ENCODE measurements around the gene RBM4B. TPM values are rescaled to one million over a fixed set of nuclear protein-coding genes. Genes with fewer than 3 reads are reported as not detected.

The RBM4B gene
- total and polyA plus RNA-seq, 2 of the 13 experiments (the other 11 are each of a cell fraction or from before 2014, with no cell fraction given) = 25.8 to 32.4 TPM

DNA sequence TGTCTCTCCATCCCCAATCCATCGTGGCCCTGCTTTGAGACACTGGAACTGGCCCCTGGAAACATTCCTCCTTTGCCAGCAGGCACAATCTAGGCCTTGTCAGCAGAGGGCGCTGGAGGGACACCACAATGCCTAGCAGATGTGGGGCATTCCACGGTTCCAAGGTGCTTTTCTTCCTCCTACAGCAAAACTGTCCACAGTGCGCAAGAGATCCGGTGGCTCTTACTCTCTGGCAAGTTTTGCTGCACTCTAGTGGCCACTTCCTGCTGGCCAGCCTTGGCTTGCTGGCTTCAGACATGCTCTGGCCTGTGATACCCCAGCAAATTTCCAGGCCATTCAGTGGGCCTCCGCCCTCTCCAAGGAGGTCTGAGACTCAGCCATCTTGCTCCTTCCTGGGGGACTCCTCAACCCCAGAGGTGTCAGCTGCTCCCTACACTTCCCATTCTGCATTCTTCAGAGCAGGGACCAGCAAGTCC is 17.1 kb upstream of the RBM4B start (continued):
- TF ChIP-seq, protein P1, sequence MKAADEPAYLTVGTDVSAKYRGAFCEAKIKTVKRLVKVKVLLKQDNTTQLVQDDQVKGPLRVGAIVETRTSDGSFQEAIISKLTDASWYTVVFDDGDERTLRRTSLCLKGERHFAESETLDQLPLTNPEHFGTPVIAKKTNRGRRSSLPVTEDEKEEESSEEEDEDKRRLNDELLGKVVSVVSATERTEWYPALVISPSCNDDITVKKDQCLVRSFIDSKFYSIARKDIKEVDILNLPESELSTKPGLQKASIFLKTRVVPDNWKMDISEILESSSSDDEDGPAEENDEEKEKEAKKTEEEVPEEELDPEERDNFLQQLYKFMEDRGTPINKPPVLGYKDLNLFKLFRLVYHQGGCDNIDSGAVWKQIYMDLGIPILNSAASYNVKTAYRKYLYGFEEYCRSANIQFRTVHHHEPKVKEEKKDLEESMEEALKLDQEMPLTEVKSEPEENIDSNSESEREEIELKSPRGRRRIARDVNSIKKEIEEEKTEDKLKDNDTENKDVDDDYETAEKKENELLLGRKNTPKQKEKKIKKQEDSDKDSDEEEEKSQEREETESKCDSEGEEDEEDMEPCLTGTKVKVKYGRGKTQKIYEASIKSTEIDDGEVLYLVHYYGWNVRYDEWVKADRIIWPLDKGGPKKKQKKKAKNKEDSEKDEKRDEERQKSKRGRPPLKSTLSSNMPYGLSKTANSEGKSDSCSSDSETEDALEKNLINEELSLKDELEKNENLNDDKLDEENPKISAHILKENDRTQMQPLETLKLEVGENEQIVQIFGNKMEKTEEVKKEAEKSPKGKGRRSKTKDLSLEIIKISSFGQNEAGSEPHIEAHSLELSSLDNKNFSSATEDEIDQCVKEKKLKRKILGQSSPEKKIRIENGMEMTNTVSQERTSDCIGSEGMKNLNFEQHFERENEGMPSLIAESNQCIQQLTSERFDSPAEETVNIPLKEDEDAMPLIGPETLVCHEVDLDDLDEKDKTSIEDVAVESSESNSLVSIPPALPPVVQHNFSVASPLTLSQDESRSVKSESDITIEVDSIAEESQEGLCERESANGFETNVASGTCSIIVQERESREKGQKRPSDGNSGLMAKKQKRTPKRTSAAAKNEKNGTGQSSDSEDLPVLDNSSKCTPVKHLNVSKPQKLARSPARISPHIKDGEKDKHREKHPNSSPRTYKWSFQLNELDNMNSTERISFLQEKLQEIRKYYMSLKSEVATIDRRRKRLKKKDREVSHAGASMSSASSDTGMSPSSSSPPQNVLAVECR (CRISPR knock-in tag; IDR thresholded peaks at IDR 0.05; ENCODE audit: borderline replicate concordance) = peak; percentile 20; the same call in 1 of the 2 replicates
- TF ChIP-seq GLI4 (CRISPR knock-in tag; IDR thresholded peaks at IDR 0.05; ENCODE audit: borderline replicate concordance) (no peak), ZNF547 (CRISPR knock-in tag; IDR thresholded peaks at IDR 0.05) (0 out of 2 replicates have a peak, but pooled peaks have one; percentile 59), TBP (CRISPR knock-in tag; IDR thresholded peaks at IDR 0.05) (no peak), SIX1 (CRISPR knock-in tag; IDR thresholded peaks at IDR 0.05; ENCODE audit: borderline replicate concordance) (peak; percentile 38; the same call in 1 of the 2 replicates), WIZ (CRISPR knock-in tag; IDR thresholded peaks at IDR 0.05) (no peak), ZNF230 (CRISPR knock-in tag; IDR thresholded peaks at IDR 0.05) (0 out of 2 replicates have a peak, but pooled peaks have one; percentile 87), ZNF747 (CRISPR knock-in tag; IDR thresholded peaks at IDR 0.05; ENCODE audit: borderline replicate concordance) (0 out of 2 replicates have a peak, but pooled peaks have one; percentile 34), TBL1XR1 (IDR thresholded peaks at IDR 0.05; ENCODE audit: borderline replicate concordance, low read length, partially characterized antibody) (peak; percentile 18), NCOA5 (CRISPR knock-in tag; IDR thresholded peaks at IDR 0.05) (no peak), ZNF589 (CRISPR knock-in tag; conservative IDR thresholded peaks at IDR 0.05) (no peak), SRSF9 (IDR thresholded peaks at IDR 0.05; ENCODE audit: borderline replicate concordance, insufficient read depth, low read depth, low read length, poor library complexity, severe bottlenecking) (no peak), FOXA3 (CRISPR knock-in tag; IDR thresholded peaks at IDR 0.05) (peak; percentile 37; the same call in 1 of the 2 replicates), SMAD3 (CRISPR knock-in tag; IDR thresholded peaks at IDR 0.05) (peak; percentile 69; the same call in 1 of the 2 replicates), ZNF7 (CRISPR knock-in tag; IDR thresholded peaks at IDR 0.05) (no peak)
- TF ChIP-seq, protein P2, sequence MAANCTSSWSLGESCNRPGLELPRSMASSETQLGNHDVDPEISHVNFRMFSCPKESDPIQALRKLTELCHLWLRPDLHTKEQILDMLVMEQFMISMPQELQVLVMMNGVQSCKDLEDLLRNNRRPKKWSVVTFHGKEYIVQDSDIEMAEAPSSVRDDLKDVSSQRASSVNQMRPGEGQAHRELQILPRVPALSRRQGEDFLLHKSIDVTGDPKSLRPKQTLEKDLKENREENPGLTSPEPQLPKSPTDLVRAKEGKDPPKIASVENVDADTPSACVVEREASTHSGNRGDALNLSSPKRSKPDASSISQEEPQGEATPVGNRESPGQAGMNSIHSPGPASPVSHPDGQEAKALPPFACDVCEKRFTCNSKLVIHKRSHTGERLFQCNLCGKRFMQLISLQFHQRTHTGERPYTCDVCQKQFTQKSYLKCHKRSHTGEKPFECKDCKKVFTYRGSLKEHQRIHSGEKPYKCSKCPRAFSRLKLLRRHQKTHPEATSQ (CRISPR knock-in tag; IDR thresholded peaks at IDR 0.05; ENCODE audit: borderline replicate concordance) = no peak
- TF ChIP-seq, protein P3, sequence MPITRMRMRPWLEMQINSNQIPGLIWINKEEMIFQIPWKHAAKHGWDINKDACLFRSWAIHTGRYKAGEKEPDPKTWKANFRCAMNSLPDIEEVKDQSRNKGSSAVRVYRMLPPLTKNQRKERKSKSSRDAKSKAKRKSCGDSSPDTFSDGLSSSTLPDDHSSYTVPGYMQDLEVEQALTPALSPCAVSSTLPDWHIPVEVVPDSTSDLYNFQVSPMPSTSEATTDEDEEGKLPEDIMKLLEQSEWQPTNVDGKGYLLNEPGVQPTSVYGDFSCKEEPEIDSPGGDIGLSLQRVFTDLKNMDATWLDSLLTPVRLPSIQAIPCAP (CRISPR knock-in tag; IDR thresholded peaks at IDR 0.05; ENCODE audit: low read depth) = no peak
- TF ChIP-seq, protein P4, sequence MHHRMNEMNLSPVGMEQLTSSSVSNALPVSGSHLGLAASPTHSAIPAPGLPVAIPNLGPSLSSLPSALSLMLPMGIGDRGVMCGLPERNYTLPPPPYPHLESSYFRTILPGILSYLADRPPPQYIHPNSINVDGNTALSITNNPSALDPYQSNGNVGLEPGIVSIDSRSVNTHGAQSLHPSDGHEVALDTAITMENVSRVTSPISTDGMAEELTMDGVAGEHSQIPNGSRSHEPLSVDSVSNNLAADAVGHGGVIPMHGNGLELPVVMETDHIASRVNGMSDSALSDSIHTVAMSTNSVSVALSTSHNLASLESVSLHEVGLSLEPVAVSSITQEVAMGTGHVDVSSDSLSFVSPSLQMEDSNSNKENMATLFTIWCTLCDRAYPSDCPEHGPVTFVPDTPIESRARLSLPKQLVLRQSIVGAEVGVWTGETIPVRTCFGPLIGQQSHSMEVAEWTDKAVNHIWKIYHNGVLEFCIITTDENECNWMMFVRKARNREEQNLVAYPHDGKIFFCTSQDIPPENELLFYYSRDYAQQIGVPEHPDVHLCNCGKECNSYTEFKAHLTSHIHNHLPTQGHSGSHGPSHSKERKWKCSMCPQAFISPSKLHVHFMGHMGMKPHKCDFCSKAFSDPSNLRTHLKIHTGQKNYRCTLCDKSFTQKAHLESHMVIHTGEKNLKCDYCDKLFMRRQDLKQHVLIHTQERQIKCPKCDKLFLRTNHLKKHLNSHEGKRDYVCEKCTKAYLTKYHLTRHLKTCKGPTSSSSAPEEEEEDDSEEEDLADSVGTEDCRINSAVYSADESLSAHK (CRISPR knock-in tag; IDR thresholded peaks at IDR 0.05; ENCODE audit: borderline replicate concordance) = no peak
- TF ChIP-seq, protein P5, sequence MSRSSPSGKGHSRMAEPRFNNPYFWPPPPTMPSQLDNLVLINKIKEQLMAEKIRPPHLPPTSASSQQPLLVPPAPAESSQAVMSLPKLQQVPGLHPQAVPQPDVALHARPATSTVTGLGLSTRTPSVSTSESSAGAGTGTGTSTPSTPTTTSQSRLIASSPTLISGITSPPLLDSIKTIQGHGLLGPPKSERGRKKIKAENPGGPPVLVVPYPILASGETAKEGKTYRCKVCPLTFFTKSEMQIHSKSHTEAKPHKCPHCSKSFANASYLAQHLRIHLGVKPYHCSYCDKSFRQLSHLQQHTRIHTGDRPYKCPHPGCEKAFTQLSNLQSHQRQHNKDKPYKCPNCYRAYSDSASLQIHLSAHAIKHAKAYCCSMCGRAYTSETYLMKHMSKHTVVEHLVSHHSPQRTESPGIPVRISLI (CRISPR knock-in tag; IDR thresholded peaks at IDR 0.05; ENCODE audit: borderline replicate concordance) = no peak

Measured in HepG2 (cell line).